ENCODE measurements around the gene ZNF697. TPM values are rescaled to one million over a fixed set of nuclear protein-coding genes. Genes with fewer than 3 reads are reported as not detected.
"Not testable (repeated sequence)": the region's sequence is repeated elsewhere in the genome, so short reads cannot be mapped to it uniquely, and the experiment has no call there.

Gene ZNF697
- total RNA-seq, 1 experiment from 2014 or later, result 17.4 TPM

- Histone ChIP-seq H3K9me3 (ENCODE audit: control insufficient read depth, low read depth, low read length) (no peaks in the 10 kb centered on the region), H3K14ac (ENCODE audit: insufficient read depth, low read length) (no peak overlapping the region), H2BK5ac (ENCODE audit: insufficient read length, low read length) (no peak overlapping the region), H3K79me1 (ENCODE audit: insufficient read depth, low read depth, low read length, poor library complexity, severe bottlenecking) (no peaks in the 10 kb centered on the region), H3K27ac (ENCODE audit: insufficient read length, low read depth, low read length) (no peak overlapping the region), H2BK15ac (ENCODE audit: low read depth, low read length) (no peak overlapping the region), H2BK20ac (ENCODE audit: low read depth, low read length, poor library complexity, severe bottlenecking) (no peak overlapping the region), H4K20me1 (ENCODE audit: control insufficient read depth, insufficient read depth, insufficient read length) (no peaks in the 10 kb centered on the region), H4K8ac (replicated peaks; ENCODE audit: insufficient read length, low read depth, low read length) (no peak overlapping the region), H3K23ac (ENCODE audit: insufficient read length, low read depth, low read length) (no peak overlapping the region), H3K4ac (ENCODE audit: low read depth, low read length) (no peak overlapping the region), H3K4me1 (ENCODE audit: insufficient read depth, low read length) (no peaks in the 10 kb centered on the region), H3K9ac (ENCODE audit: extremely low read depth, insufficient read length, low read length) (no peak overlapping the region), H2BK12ac (ENCODE audit: insufficient read length, low read depth, low read length) (no peak overlapping the region), H2AK5ac (ENCODE audit: insufficient read length, low read length) (no peak overlapping the region), H3K79me2 (ENCODE audit: insufficient read depth, low read length) (no peaks in the 10 kb centered on the region), H2BK120ac (ENCODE audit: low read depth, low read length, poor library complexity, severe bottlenecking) (no peak overlapping the region), H4K5ac (ENCODE audit: insufficient read length, low read depth, low read length) (no peak overlapping the region), H3K23me2 (ENCODE audit: insufficient read length, low read depth, low read length, poor library complexity, severe bottlenecking) (no peaks in the 10 kb centered on the region), H3K56ac (ENCODE audit: insufficient read length, low read depth, low read length) (no peak overlapping the region), H3K18ac (ENCODE audit: insufficient read length, low read depth, low read length) (no peak overlapping the region), H3K4me2 (ENCODE audit: insufficient read depth, insufficient read length, low read length) (no peak overlapping the region), H3K27me3 (ENCODE audit: insufficient read depth, low read length) (no peaks in the 10 kb centered on the region), H3T11ph (ENCODE audit: low read length) (no peak overlapping the region), H2AFZ (ENCODE audit: low read length) (no peak overlapping the region), H4K91ac (ENCODE audit: insufficient read length, low read depth, low read length) (no peak overlapping the region)
- no peak overlapping the region for H3K4me3 Mint-ChIP-seq
- no peaks in the 10 kb centered on the region; a peak in 1 of 5 replicates for H3K9me3 Mint-ChIP-seq
- H3K27me3 Mint-ChIP-seq (ENCODE audit: low read depth), result peaks cover 2% of the 10 kb centered on the region; the same call in 1 of the 2 replicates
- WGBS (ENCODE audit: extremely low coverage, insufficient read length, low lambda C conversion rate), result no CpG with 5 or more reads among the region's 3 CpGs
- H3K27ac Mint-ChIP-seq, result peak overlapping the region in 1 of 3 experiments; percentile 6; a peak in 1 of 7 replicates
- no peaks in the 10 kb centered on the region for H3K4me1 Mint-ChIP-seq
- no peak for DNase-seq
- no peaks in the 10 kb centered on the region for H3K36me3 Mint-ChIP-seq (ENCODE audit: insufficient read depth in 1 of 3, low read depth in 3 of 3)
- TF ChIP-seq, protein P1, sequence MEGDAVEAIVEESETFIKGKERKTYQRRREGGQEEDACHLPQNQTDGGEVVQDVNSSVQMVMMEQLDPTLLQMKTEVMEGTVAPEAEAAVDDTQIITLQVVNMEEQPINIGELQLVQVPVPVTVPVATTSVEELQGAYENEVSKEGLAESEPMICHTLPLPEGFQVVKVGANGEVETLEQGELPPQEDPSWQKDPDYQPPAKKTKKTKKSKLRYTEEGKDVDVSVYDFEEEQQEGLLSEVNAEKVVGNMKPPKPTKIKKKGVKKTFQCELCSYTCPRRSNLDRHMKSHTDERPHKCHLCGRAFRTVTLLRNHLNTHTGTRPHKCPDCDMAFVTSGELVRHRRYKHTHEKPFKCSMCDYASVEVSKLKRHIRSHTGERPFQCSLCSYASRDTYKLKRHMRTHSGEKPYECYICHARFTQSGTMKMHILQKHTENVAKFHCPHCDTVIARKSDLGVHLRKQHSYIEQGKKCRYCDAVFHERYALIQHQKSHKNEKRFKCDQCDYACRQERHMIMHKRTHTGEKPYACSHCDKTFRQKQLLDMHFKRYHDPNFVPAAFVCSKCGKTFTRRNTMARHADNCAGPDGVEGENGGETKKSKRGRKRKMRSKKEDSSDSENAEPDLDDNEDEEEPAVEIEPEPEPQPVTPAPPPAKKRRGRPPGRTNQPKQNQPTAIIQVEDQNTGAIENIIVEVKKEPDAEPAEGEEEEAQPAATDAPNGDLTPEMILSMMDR (conservative IDR thresholded peaks at IDR 0.05), result no peak
These were observed 42.4 kb downstream of the ZNF697 start for GRCh38 chr1:119605686-119606085.

- H3K27me3 ChIP-seq (ENCODE audit: insufficient read depth, low read length); H3K27ac Mint-ChIP-seq; DNase-seq; H3K4ac ChIP-seq (ENCODE audit: low read depth, low read length); H3K14ac ChIP-seq (ENCODE audit: insufficient read depth, low read length); H3K4me1 Mint-ChIP-seq; H2AK5ac ChIP-seq (ENCODE audit: insufficient read length, low read length); H4K5ac ChIP-seq (ENCODE audit: insufficient read length, low read depth, low read length); H2BK120ac ChIP-seq (ENCODE audit: low read depth, low read length, poor library complexity, severe bottlenecking); H3K56ac ChIP-seq (ENCODE audit: insufficient read length, low read depth, low read length); H3K27ac ChIP-seq (ENCODE audit: insufficient read length, low read depth, low read length); H4K20me1 ChIP-seq (ENCODE audit: control insufficient read depth, insufficient read depth, insufficient read length); H3K9me3 Mint-ChIP-seq; H3K9ac ChIP-seq (ENCODE audit: extremely low read depth, insufficient read length, low read length); H3T11ph ChIP-seq (ENCODE audit: low read length); H3K4me1 ChIP-seq (ENCODE audit: insufficient read depth, low read length); H3K36me3 Mint-ChIP-seq (ENCODE audit: insufficient read depth in 1 of 3, low read depth in 3 of 3); H4K91ac ChIP-seq (ENCODE audit: insufficient read length, low read depth, low read length); H3K23ac ChIP-seq (ENCODE audit: insufficient read length, low read depth, low read length); H2BK20ac ChIP-seq (ENCODE audit: low read depth, low read length, poor library complexity, severe bottlenecking); H3K4me2 ChIP-seq (ENCODE audit: insufficient read depth, insufficient read length, low read length); H3K9me3 ChIP-seq (ENCODE audit: control insufficient read depth, low read depth, low read length); H3K79me1 ChIP-seq (ENCODE audit: insufficient read depth, low read depth, low read length, poor library complexity, severe bottlenecking); H2BK15ac ChIP-seq (ENCODE audit: low read depth, low read length); H3K4me3 Mint-ChIP-seq; H3K23me2 ChIP-seq (ENCODE audit: insufficient read length, low read depth, low read length, poor library complexity, severe bottlenecking); H2BK12ac ChIP-seq (ENCODE audit: insufficient read length, low read depth, low read length); H4K8ac ChIP-seq (replicated peaks; ENCODE audit: insufficient read length, low read depth, low read length); H3K18ac ChIP-seq (ENCODE audit: insufficient read length, low read depth, low read length); H2AFZ ChIP-seq (ENCODE audit: low read length); H3K27me3 Mint-ChIP-seq (ENCODE audit: low read depth); H2BK5ac ChIP-seq (ENCODE audit: insufficient read length, low read length); H3K79me2 ChIP-seq (ENCODE audit: insufficient read depth, low read length): not testable (repeated sequence)
- no CpG with 5 or more reads among the region's 8 CpGs for WGBS (ENCODE audit: extremely low coverage, insufficient read length, low lambda C conversion rate)
These were observed 43.0 kb downstream of the ZNF697 start for GRCh38 chr1:119605080-119605479.

All from H9 (cell line).